Measurements from ENCODE around the gene ANKUB1.
A peak's percentile ranks its signal among the peaks of the same experiment; 100 is the strongest.

The ANKUB1 gene

GRCh38 chr3:149790698-149791097 is 1.7 kb downstream of the ANKUB1 start:
- no peak overlapping the region for H3K4me3 ChIP-seq (ENCODE audit: low read length)
- no peak for TF ChIP-seq CTCF (IDR thresholded peaks at IDR 0.05; ENCODE audit: insufficient read depth, low read depth, low read length, missing control alignments)
- no peak for DNase-seq (ENCODE audit: low read depth)

GRCh38 chr3:149790268-149790667 is 2.1 kb downstream of the ANKUB1 start:
- TF ChIP-seq CTCF (IDR thresholded peaks at IDR 0.05; ENCODE audit: insufficient read depth, low read depth, low read length, missing control alignments) = no peak
- DNase-seq (ENCODE audit: low read depth) = peak; percentile 81
- no peak overlapping the region for H3K4me3 ChIP-seq (ENCODE audit: low read length)

GRCh38 chr3:149784064-149784704 is 8.2 kb downstream of the ANKUB1 start:
- H3K4me3 ChIP-seq (ENCODE audit: low read length) = no peak overlapping the region
- no peak for DNase-seq (ENCODE audit: low read depth)
- TF ChIP-seq CTCF (IDR thresholded peaks at IDR 0.05; ENCODE audit: insufficient read depth, low read depth, low read length, missing control alignments) = no peak

GRCh38 chr3:149783576-149783975 is 8.8 kb downstream of the ANKUB1 start:
- TF ChIP-seq CTCF (IDR thresholded peaks at IDR 0.05; ENCODE audit: insufficient read depth, low read depth, low read length, missing control alignments) = no peak
- no peak overlapping the region for H3K4me3 ChIP-seq (ENCODE audit: low read length)
- DNase-seq (ENCODE audit: low read depth) = peak; percentile 67

GRCh38 chr3:149781741-149782140 is 10.6 kb downstream of the ANKUB1 start:
- H3K4me3 ChIP-seq (ENCODE audit: low read length) = no peak overlapping the region
- no peak for TF ChIP-seq CTCF (IDR thresholded peaks at IDR 0.05; ENCODE audit: insufficient read depth, low read depth, low read length, missing control alignments)

GRCh38 chr3:149781211-149781610 is 11.1 kb downstream of the ANKUB1 start:
- H3K4me3 ChIP-seq (ENCODE audit: low read length) = no peak overlapping the region

More at GRCh38 chr3:149781741-149782140, 10.6 kb downstream of the ANKUB1 start:
- no peak for DNase-seq (ENCODE audit: low read depth)

More at GRCh38 chr3:149781211-149781610, 11.1 kb downstream of the ANKUB1 start:
- DNase-seq (ENCODE audit: low read depth) = no peak
- no peak for TF ChIP-seq CTCF (IDR thresholded peaks at IDR 0.05; ENCODE audit: insufficient read depth, low read depth, low read length, missing control alignments)
